Non-pigmented ciliary epithelial cell (primary cell): ENCODE results near the gene ZNF366.
"Not testable (repeated sequence)": the region's sequence is repeated elsewhere in the genome, so short reads cannot be mapped to it uniquely, and the experiment has no call there.

Experiments
- DNase-seq: peaks from one replicate; pipeline ENCODE4 v3.0.0-alpha.2; 2010; ENCODE audit warnings: low read depth

The ZNF366 gene

GRCh38 chr5:72439192-72439591 is 68.0 kb downstream of the ZNF366 start:
- DNase-seq: no peak

GRCh38 chr5:72438141-72438540 is 69.1 kb downstream of the ZNF366 start:
- DNase-seq: no peak

DNA sequence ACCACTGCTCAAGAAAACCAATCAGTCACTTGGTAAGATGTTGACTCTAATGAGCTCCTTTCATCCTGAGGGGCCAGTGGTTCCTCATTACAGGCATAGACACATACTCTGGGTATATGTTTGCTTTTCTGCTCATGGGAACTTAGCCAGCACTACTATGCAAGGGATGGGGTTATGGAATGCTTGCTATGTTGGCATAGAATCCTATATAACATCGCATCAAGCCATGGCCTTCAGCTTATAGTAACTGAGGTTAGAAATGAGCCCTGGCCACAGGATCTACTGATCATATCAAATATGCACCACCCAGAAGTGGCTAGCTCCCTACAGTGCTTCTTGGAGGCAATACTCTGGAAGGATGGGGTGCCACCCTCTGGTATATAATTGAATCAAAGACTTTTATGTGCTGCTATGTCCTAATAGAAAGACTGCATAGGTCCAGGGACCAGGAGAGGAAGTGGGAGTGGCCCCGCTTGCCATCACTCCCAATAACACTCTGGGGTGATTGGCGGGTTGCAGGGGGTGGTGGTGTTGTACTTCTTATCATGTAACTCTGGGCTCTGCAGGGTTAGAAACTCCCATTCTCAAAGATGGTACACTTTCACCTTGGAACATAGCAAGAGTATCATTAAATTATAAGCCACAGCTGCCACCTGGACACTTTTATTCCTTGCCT is 70.3 kb downstream of the ZNF366 start:
- DNase-seq: no peak

DNA sequence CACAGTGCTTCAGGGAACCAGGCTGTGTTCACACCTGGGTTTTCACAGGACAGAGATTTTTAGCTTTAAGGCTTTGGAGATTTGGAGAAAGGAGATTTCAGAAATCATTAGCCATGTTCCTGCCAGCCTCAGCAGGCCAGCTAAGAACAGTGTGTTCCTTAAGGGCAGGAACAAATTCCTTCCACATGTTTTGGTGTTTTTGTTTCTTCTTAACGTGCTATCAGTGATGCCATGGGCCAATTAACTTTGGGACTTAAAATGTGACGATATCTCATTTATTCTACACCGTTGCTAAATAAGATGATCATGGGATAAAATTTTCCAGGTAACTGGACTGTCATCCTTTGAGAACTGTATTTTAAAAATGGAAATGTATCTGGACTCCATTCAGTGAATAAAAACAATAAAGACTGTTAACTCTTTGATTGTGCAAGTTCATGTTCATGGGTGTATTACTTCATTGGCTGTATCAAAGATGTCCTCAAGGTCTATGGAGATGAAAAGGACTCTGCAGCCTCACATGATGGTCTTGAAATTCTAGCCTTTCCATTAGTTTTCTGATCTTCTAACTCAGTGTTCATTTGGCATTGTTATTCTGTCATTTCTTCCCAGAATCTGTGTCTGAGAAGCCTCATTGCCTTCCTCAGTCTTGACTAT is 72.3 kb downstream of the ZNF366 start:
- DNase-seq: no peak

- DNase-seq: no peak
Measured at GRCh38 chr5:72434056-72434780, 73.0 kb downstream of the ZNF366 start.

- DNase-seq: no peak
Measured at GRCh38 chr5:72433522-72433921, 73.7 kb downstream of the ZNF366 start.

GRCh38 chr5:72428669-72429068 is 78.5 kb downstream of the ZNF366 start:
- no peak for DNase-seq

DNA sequence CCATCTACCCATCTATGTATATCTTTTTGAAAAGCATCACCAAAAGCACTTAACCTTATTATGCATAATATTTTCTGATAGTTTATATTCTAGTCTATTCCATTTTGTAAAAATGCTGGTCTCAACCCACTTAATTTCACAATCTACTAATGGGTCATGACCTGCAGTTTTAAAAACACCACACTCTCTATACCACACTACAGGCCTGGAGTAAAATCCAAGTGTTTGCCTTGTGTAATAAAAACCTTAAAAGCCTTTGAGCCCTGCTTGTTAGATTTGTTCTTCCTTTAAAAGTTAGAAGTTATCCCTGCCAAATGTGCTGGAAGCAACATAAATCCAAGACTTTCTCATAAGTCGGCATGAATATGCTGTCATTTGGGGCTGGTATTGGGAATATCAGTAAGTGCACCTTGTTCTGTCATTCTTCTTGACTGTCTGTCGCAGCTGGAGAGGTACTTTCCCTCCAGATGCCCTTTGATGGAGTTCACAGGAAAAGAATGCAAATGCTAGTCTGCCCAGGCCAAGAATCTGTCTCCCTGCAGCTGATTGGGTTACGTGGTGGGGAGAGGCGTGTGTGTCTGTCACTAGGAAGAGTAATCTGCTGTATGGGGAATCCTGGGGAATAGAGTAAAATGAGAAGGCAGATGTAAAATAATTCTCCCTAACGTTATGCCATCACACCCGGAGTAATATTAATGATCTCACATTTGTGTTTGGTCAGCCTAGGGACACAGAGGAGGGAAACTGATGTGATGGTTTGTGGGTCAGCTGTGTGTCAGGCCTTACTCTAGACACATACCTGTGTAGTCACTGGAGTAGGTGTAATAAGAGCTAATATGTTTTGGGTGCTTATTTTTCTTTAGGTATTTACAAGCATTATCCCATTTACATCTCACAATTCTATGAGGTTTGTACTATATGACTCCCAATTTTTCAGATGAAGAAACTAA is 79.4 kb downstream of the ZNF366 start:
- DNase-seq: no peak

DNA sequence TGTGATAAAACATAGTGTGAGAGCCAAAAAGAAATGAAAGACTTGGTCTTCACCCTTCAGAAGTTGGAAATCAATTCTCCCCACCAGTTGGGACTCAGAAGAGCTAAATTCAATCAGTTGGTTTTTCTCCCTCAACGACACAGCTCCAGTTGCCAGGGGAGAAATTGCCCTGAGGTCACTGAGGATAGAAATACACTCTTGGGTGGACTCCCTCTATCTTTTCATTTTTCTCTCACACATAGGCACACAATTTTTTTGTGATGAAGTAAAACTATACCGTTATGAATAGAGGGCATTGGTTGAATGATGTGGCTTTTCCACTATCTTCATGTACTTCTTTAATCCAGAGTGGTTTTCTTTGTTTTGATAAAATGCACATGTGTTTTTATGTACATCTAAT is 80.2 kb downstream of the ZNF366 start:
- DNase-seq: no peak

DNA sequence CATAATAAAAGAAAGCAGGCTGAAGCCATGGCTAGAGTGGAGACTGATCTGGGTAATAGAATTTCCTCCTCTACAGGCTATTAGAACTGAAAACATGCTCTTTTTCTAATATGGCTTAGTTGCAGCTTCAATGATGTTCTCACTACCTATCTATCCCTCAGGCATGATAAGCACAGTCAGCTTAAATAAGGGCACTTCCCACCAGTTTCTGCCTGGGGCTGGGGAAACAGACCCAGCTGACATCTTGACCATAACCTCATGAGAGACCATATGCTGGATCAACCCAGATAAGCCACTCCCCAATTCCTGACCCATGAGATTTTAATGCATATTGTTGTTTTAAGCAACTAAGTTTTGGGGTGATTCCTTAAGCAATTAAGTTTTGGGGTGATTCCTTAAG is 81.2 kb downstream of the ZNF366 start:
- DNase-seq: no peak

DNA sequence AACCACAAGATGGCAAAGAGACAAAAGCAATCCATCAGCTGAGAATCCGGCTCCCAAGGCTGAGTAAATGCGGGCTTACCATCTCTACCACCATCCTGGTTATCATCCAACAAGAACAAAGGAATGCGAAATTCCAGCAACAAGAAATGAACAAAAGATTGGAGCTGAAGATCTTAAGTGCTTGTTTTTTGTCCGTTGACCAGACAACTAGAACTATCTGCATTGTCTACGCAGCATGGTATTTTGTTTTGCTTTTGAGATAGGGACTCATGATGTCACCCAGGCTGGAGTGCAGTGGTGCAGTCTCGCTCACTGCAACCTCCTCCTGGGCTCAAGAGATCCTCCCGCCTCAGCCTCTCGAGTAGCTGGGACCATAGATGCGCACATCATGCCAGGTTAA is 88.9 kb downstream of the ZNF366 start:
- DNase-seq: no peak

GRCh38 chr5:72417333-72418062 is 89.7 kb downstream of the ZNF366 start:
- DNase-seq: no peak

DNA sequence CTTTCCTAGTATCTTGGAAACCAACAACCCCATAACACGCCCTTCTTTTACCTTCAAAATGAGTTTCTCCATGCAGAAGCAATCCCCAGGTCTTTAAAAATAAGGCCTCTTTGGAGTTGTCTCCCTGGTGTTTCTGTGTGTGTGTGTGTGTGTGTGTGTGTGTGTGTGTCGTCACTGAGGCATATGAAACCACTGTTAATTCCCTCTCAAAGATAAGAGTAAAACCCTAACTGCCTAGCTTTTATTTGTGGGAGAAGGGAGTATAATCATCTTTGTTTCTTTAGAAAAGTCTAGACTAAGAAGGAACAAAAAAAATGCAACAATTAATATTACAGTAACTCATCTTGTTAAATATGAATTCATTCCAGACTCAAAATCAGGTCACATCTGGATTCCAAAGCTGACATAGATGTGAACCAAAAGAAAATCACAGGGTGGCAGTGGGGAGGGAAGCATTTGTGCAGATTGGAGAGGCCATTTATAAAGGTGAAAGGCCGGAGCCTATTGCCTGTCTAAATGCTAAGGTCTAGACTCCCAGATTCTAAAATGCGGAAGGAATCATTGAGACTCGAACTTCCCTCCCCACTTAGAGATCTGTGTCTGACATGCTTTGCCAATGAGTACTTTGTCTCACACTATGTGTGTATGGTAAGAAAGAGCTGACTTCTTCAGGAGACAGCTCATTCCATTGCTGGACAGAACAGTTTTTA is 91.4 kb downstream of the ZNF366 start:
- DNase-seq: no peak

- DNase-seq: peak; percentile 71
Measured at GRCh38 chr5:72412283-72413055, 94.7 kb downstream of the ZNF366 start.

DNA sequence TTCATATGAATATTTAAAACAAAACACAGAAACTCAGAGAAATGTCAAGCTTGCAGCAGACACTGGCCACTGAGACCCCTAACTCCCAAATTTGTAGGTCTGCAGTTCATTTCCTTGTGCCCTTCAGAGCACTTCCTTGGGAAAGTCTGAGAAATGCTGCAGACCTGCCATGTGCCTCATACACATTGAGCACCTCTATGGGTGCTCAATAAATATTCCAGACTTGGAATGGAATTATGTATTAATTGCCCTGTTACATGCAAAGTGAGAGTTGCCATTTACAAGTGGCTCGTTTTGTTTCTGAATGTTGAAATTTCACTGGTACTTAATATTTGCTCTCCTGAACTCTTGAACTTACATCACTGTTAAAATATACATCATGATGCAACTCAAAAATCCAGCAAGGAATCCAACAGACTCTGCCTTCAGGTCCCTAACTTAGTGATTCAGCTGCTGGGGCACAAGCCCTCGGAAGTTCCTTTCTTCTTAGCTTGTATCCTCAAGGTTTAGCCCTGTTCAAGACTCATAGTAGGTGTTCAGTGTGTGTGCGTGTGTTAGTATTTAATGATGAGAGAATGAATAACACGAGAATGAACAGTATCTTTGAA is 96.4 kb downstream of the ZNF366 start:
- DNase-seq: peak; percentile 75

GRCh38 chr5:72408603-72409002 is 98.6 kb downstream of the ZNF366 start:
- DNase-seq: no peak

- no peak for DNase-seq
Measured at GRCh38 chr5:72408127-72408526, 99.1 kb downstream of the ZNF366 start.

DNA sequence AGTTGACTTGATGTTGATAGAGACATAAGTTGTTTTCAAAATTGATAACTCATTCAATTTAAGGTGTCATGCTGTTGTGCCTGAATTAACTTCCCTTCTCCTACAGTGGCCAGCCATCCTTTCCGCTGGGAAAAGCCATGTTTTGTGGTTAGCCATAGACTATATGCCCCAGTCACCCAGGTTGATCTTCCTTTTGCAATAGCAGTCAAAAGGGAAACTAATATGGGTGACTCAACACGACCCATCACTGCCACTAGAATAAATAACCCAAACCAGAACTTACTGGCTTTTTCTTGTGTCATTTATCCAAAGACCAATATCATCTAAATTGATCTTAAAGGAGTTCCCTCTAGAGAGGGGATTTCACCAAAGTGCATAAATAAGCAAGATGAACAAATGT is 99.7 kb downstream of the ZNF366 start:
- no peak for DNase-seq

GRCh38 chr5:72407078-72407477 is 100.1 kb downstream of the ZNF366 start:
- no peak for DNase-seq

GRCh38 chr5:72404771-72405170 is 102.4 kb downstream of the ZNF366 start:
- not testable (repeated sequence) for DNase-seq
